ENCODE data around the gene C2CD3. TPM values are rescaled to one million over a fixed set of nuclear protein-coding genes. Genes with fewer than 3 reads are reported as not detected.
"Not testable (repeated sequence)": the region's sequence is repeated elsewhere in the genome, so short reads cannot be mapped to it uniquely, and the experiment has no call there.

Gene C2CD3
- total RNA-seq, 2 donors from 2014 or later, result 19.9 to 25.7 TPM

- Histone ChIP-seq H3K27ac (no peak overlapping the region), H3K27me3 (no peaks in the 10 kb centered on the region), H3K9me3 (no peaks in the 10 kb centered on the region), H3K4me3 (no peak overlapping the region), H3K9ac (ENCODE audit: low read depth in 2 of 2, low read length in 2 of 2) (no peak overlapping the region), H3K4me1 (no peaks in the 10 kb centered on the region), H3K36me3 (no peaks in the 10 kb centered on the region)
- intact Hi-C loops (cut with DNase I), result no loop called here
- no peak for TF ChIP-seq CTCF (IDR thresholded peaks at IDR 0.05)
- DNase-seq, result no peak
Observed at GRCh38 chr11:74144592-74144991, 26.2 kb downstream of the C2CD3 start.

- no peaks in the 10 kb centered on the region for H3K9me3 ChIP-seq
- DNase-seq, result no peak
- TF ChIP-seq CTCF (IDR thresholded peaks at IDR 0.05), result no peak
- H3K9ac ChIP-seq (ENCODE audit: low read depth in 2 of 2, low read length in 2 of 2), result no peak overlapping the region
- H3K4me3 ChIP-seq, result no peak overlapping the region
- no peak overlapping the region for H3K27ac ChIP-seq
- H3K4me1 ChIP-seq, result peaks cover 4% of the 10 kb centered on the region
- H3K36me3 ChIP-seq, result no peaks in the 10 kb centered on the region
- intact Hi-C loops (cut with DNase I), result no loop called here
- no peaks in the 10 kb centered on the region for H3K27me3 ChIP-seq
Observed at GRCh38 chr11:74142624-74143023, 28.2 kb downstream of the C2CD3 start.

DNA sequence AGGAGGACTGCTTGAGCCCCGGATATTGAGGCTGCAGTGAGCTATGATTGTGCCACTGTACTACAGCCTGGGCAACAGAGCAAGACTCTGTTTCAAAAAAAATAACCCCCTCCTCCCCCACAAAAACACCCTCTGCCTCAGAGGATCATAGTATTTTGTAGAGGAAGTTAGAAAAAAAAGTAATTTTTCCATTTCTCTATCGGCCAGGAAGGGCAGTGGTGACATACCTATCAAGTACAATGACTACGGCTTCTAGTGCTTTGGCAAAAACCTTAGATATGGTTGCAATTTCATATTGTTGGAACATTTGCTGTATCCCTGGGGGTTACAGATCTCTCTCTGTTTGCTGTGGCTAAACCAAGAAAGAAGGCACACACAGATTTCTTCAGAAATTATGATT lies 28.9 kb downstream of the C2CD3 start:
- TF ChIP-seq CTCF (IDR thresholded peaks at IDR 0.05), result no peak
- no peaks in the 10 kb centered on the region for H3K9me3 ChIP-seq

GRCh38 chr11:74141241-74141695 lies 29.5 kb downstream of the C2CD3 start:
- peak; percentile 26 for DNase-seq
- Histone ChIP-seq H3K4me1 (peaks cover 4% of the 10 kb centered on the region), H3K27me3 (no peaks in the 10 kb centered on the region), H3K9ac (ENCODE audit: low read depth in 2 of 2, low read length in 2 of 2) (no peak overlapping the region), H3K4me3 (no peak overlapping the region), H3K36me3 (no peaks in the 10 kb centered on the region), H3K27ac (no peak overlapping the region), H3K9me3 (no peaks in the 10 kb centered on the region)
- no peak for TF ChIP-seq CTCF (IDR thresholded peaks at IDR 0.05)
- intact Hi-C loops (cut with DNase I), result no loop called here

More for the DNA sequence above, 28.9 kb downstream of the C2CD3 start:
- no peaks in the 10 kb centered on the region for H3K27me3 ChIP-seq
- no peak for DNase-seq
- no peak overlapping the region for H3K9ac ChIP-seq (ENCODE audit: low read depth in 2 of 2, low read length in 2 of 2)
- H3K4me1 ChIP-seq, result peaks cover 4% of the 10 kb centered on the region
- no peak overlapping the region for H3K27ac ChIP-seq
- H3K4me3 ChIP-seq, result no peak overlapping the region
- intact Hi-C loops (cut with DNase I), result no loop called here
- no peaks in the 10 kb centered on the region for H3K36me3 ChIP-seq

DNA sequence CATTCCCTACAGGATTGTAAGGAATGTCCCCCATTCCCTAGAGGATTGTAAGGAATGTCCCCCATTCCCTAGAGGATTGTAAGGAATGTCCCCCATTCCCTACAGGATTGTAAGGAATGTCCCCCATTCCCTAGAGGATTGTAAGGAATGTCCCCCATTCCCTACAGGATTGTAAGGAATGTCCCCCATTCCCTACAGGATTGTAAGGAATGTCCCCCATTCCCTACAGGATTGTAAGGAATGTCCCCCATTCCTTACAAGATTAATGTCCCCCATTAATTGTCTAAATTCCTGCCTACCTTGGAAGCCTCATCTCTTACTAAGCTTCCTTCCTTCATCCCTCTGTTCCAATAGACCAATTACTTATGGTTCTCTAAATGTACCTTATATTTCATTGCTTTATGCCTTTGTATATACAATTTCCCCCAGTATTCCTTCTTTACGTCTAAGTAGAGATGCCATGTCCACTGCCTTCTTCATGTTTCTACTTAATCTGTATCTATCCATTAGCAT lies 30.8 kb downstream of the C2CD3 start:
- H3K27ac ChIP-seq, result not testable (repeated sequence)

GRCh38 chr11:74139151-74139918 lies 31.5 kb downstream of the C2CD3 start:
- TF ChIP-seq CTCF (IDR thresholded peaks at IDR 0.05), result no peak
- Histone ChIP-seq H3K27ac (peak overlapping the region; percentile 61), H3K4me1 (peaks cover 4% of the 10 kb centered on the region), H3K36me3 (no peaks in the 10 kb centered on the region), H3K9ac (ENCODE audit: low read depth in 2 of 2, low read length in 2 of 2) (no peak overlapping the region), H3K4me3 (no peak overlapping the region), H3K9me3 (no peaks in the 10 kb centered on the region), H3K27me3 (no peaks in the 10 kb centered on the region)
- DNase-seq, result no peak
- intact Hi-C loops (cut with DNase I), result no loop called here

More for the DNA sequence above, 30.8 kb downstream of the C2CD3 start:
- H3K9ac ChIP-seq (ENCODE audit: low read depth in 2 of 2, low read length in 2 of 2); H3K27me3 ChIP-seq; DNase-seq; H3K4me3 ChIP-seq; H3K4me1 ChIP-seq; H3K36me3 ChIP-seq; intact Hi-C loops (cut with DNase I); H3K9me3 ChIP-seq: not testable (repeated sequence)

Measured in colonic mucosa (tissue), 4 donors.